IMR-90 (cell line): ENCODE results near the gene NBPF6. TPM values are rescaled to one million over a fixed set of nuclear protein-coding genes. Genes with fewer than 3 reads are reported as not detected.

Source experiments
- ATAC-seq: fragments of 200-7000 bp; cut with Tn5 transposase; 2 replicates; pipeline ENCODE4 v1.9.1; 2020; ENCODE audit warnings: low read depth, mild to moderate bottlenecking, moderate library complexity
- BruUV-seq: library from RNA; stranded (reverse); fragments of 400-500 nt; replicated peaks from 2 replicates; lab custom pipeline; 2021; lab: Mats Ljungman, UMichigan
- CTCF ChIA-PET: fragments of 300-600 bp; formaldehyde crosslinking; extraction: SDS; loops from one replicate; lab custom pipeline; 2021; ENCODE audit warnings: antibody characterized with exemption; lab: Yijun Ruan, JAX
- POLR2A ChIA-PET: fragments of 300-600 bp; sonication (Branson Sonifier 250); formaldehyde crosslinking; loops from one replicate; lab custom pipeline; 2022; ENCODE audit warnings: antibody characterized with exemption; ENCODE audit not compliant: unreplicated experiment; lab: Charles Lee
- DNase-seq: peaks from one replicate; pipeline ENCODE4 v3.0.0; 2013
- H2AFZ ChIP-seq: replicated peaks from 2 replicates; pipeline ENCODE3; 2013; ENCODE audit warnings: low read length, mild to moderate bottlenecking; ENCODE audit not compliant: poor library complexity
- H2AK5ac ChIP-seq: 2 replicates; pipeline ENCODE4 v1.6.1; 2013; ENCODE audit warnings: low read depth, low read length, inconsistent platforms
- H2AK9ac ChIP-seq: replicated peaks from 2 replicates; pipeline ENCODE3; 2013; ENCODE audit warnings: mild to moderate bottlenecking, low read depth, low read length, moderate library complexity; ENCODE audit not compliant: poor library complexity
- H2BK120ac ChIP-seq: 2 replicates; pipeline ENCODE4 v1.6.1; 2013; ENCODE audit warnings: low read depth, low read length, inconsistent platforms
- H2BK15ac ChIP-seq: 3 replicates; pipeline ENCODE4 v1.6.1; 2013; ENCODE audit warnings: low read depth, low read length, inconsistent platforms
- H2BK20ac ChIP-seq: 2 replicates; pipeline ENCODE4 v1.6.1; 2013; ENCODE audit warnings: low read depth, mild to moderate bottlenecking, inconsistent platforms, low read length, moderate library complexity
- H2BK5ac ChIP-seq: 2 replicates; pipeline ENCODE4 v1.6.1; 2013; ENCODE audit warnings: mild to moderate bottlenecking, low read depth, low read length, inconsistent platforms; ENCODE audit not compliant: poor library complexity, severe bottlenecking
- H3K14ac ChIP-seq: replicated peaks from 2 replicates; pipeline ENCODE4 v1.6.1; 2013; ENCODE audit warnings: low read depth, low read length, inconsistent platforms
- H3K18ac ChIP-seq: 2 replicates; pipeline ENCODE4 v1.6.1; 2013; ENCODE audit warnings: low read depth, low read length, control low read depth
- H3K23ac ChIP-seq: 2 replicates; pipeline ENCODE4 v1.6.1; 2013; ENCODE audit warnings: low read depth, low read length, inconsistent platforms
- H3K27ac ChIP-seq: 2 replicates; pipeline ENCODE4 v1.5.1; 2013; ENCODE audit warnings: mild to moderate bottlenecking, control low read depth, low read length; ENCODE audit not compliant: insufficient read depth
- H3K27me3 ChIP-seq: 2 replicates; pipeline ENCODE4 v1.6.1; 2013; ENCODE audit warnings: low read length; ENCODE audit not compliant: control insufficient read depth, insufficient read depth
- H3K36me3 ChIP-seq: 2 replicates; pipeline ENCODE4 v1.6.1; 2013; ENCODE audit warnings: low read length, mixed read lengths; ENCODE audit not compliant: control insufficient read depth, insufficient read depth
- H3K4ac ChIP-seq: 2 replicates; pipeline ENCODE4 v1.6.1; 2013; ENCODE audit warnings: low read depth, low read length, inconsistent platforms
- H3K4me1 ChIP-seq: 2 replicates; pipeline ENCODE4 v1.6.1; 2013; ENCODE audit warnings: low read length, mixed read lengths; ENCODE audit not compliant: control insufficient read depth, insufficient read depth
- H3K4me2 ChIP-seq: 2 replicates; pipeline ENCODE4 v1.6.1; 2013; ENCODE audit warnings: low read depth, mild to moderate bottlenecking, control low read depth, low read length, moderate library complexity
- H3K4me3 ChIP-seq: 2 replicates; pipeline ENCODE4 v1.5.1; 2013; ENCODE audit warnings: low read depth, mild to moderate bottlenecking, control low read depth, low read length, moderate library complexity; ENCODE audit not compliant: insufficient read depth
- H3K56ac ChIP-seq: 2 replicates; pipeline ENCODE4 v1.6.1; 2013; ENCODE audit warnings: low read length, inconsistent platforms; ENCODE audit not compliant: insufficient read depth; ENCODE audit errors: extremely low read depth
- H3K79me1 ChIP-seq, 2 experiments: 2 replicates each; pipeline ENCODE4 v1.6.1; 2013; ENCODE audit warnings: low read length in 2 of 2, inconsistent platforms in 1 of 2, low read depth in 1 of 2
- H3K9ac ChIP-seq: 2 replicates; pipeline ENCODE4 v1.6.1; 2013; ENCODE audit warnings: low read depth, low read length, control low read depth
- H3K9me1 ChIP-seq: 2 replicates; pipeline ENCODE4 v1.6.1; 2013; ENCODE audit warnings: low read length, inconsistent platforms; ENCODE audit not compliant: insufficient read depth
- H3K9me3 ChIP-seq: 2 replicates; pipeline ENCODE4 v1.6.1; 2013; ENCODE audit warnings: low read length; ENCODE audit not compliant: control insufficient read depth, insufficient read depth
- H4K20me1 ChIP-seq: 2 replicates; pipeline ENCODE4 v1.6.1; 2013; ENCODE audit warnings: low read length, inconsistent platforms; ENCODE audit not compliant: insufficient read depth
- H4K5ac ChIP-seq: 2 replicates; pipeline ENCODE4 v1.6.1; 2013; ENCODE audit warnings: mild to moderate bottlenecking, low read depth, low read length, control low read depth
- H4K8ac ChIP-seq, 2 experiments: 2 replicates each; pipeline ENCODE4 v1.6.1; 2013; ENCODE audit warnings: low read depth in 2 of 2, low read length in 2 of 2, control low read depth in 1 of 2, inconsistent platforms in 1 of 2
- H4K91ac ChIP-seq: 2 replicates; pipeline ENCODE4 v1.6.1; 2013; ENCODE audit warnings: low read depth, low read length, inconsistent platforms; ENCODE audit not compliant: insufficient read depth
- CEBPB ChIP-seq: IDR thresholded peaks from 2 replicates; pipeline ENCODE4 v1.6.1; 2012; ENCODE audit warnings: low read depth, low read length, improper control_type of control experiment
- CHD1 ChIP-seq: IDR thresholded peaks from 2 replicates; pipeline ENCODE4 v1.6.1; 2012; ENCODE audit warnings: low read depth, low read length, improper control_type of control experiment
- POLR2A ChIP-seq: IDR thresholded peaks from 2 replicates; pipeline ENCODE4 v1.6.1; 2012; ENCODE audit warnings: mild to moderate bottlenecking, low read depth, low read length
- RCOR1 ChIP-seq: IDR thresholded peaks from 2 replicates; pipeline ENCODE4 v1.6.1; 2012; ENCODE audit warnings: mild to moderate bottlenecking, low read length, improper control_type of control experiment; ENCODE audit not compliant: insufficient replicate concordance
- WGBS, 2 experiments: methylation state at CpG; one replicate each; pipeline versions ENCODE4 v1.1.5 to v1.1.7; 2013; ENCODE audit warnings: missing lambda C conversion rate in 2 of 2; ENCODE audit not compliant: insufficient read length in 1 of 2; ENCODE audit errors: extremely low coverage in 2 of 2; 5-methylcytosine and 5-hydroxymethylcytosine counted together
- dilution Hi-C: fragments of 300-500 bp; cut with HindIII; formaldehyde crosslinking; loops from one replicate; pipeline ENCODE4 v1.14.3; 2018; ENCODE audit warnings: low sequenced_read_pairs; ENCODE audit not compliant: unreplicated experiment
- in situ Hi-C: fragments of 300-500 bp; cut with MboI; formaldehyde crosslinking; loops from 3 replicates; pipeline ENCODE4 v1.14.3; 2019; ENCODE audit warnings: low sequenced_read_pairs, inconsistent platforms, mixed read lengths
- intact Hi-C: fragments of 100-400 bp; cut with micrococcal nuclease; formaldehyde crosslinking; loops from 2 replicates; pipeline ENCODE4 v1.10.0; 2022
- polyA plus RNA-seq, 3 experiments: library from polyadenylated mRNA; depleted of rRNA; stranded (reverse); fragments of >200 nt; gene quantifications; 2 replicates each; pipeline ENCODE4 v1.2.3, GENCODE V29; 2012; ENCODE audit warnings: low replicate concordance in 1 of 3
- total RNA-seq: library from RNA; depleted of rRNA; stranded (reverse); fragments of >200 nt; gene quantifications from 2 replicates; pipeline ENCODE4 v1.2.3, GENCODE V29; 2012

Gene NBPF6
- total and polyA plus RNA-seq, 2 of the 4 experiments (the other 2 are of a cell fraction) = not detected

GRCh38 chr1:108503062-108503733 lies 53.1 kb downstream of the NBPF6 start:
- in situ Hi-C loops = no loop called here
- no peak overlapping the region for H3K4me3 ChIP-seq
- H3K14ac ChIP-seq = no peak overlapping the region
- peak overlapping the region in 1 of 2 experiments; percentile 62; a peak in 2 of 4 replicates for H4K8ac ChIP-seq
- H3K9me3 ChIP-seq = no peaks in the 10 kb centered on the region
- no peak overlapping the region for H2AK5ac ChIP-seq
- H3K27me3 ChIP-seq = no peaks in the 10 kb centered on the region; the same call in 1 of the 2 replicates
- H3K36me3 ChIP-seq = no peaks in the 10 kb centered on the region
- H3K79me1 ChIP-seq = no peaks in the 10 kb centered on the region
- BruUV-seq = no TSS peak
- H3K9ac ChIP-seq = no peak overlapping the region
- H3K27ac ChIP-seq = no peak overlapping the region
- ATAC-seq (peak; percentile 87), DNase-seq (peak; percentile 58)
- H2BK5ac ChIP-seq = peak overlapping the region; percentile 55
- no peak overlapping the region for H2AFZ ChIP-seq
- H2BK120ac ChIP-seq = peak overlapping the region; percentile 84
- no peak overlapping the region for H3K56ac ChIP-seq
- POLR2A ChIA-PET = no interaction called here
- no peak overlapping the region for H4K5ac ChIP-seq
- H3K4ac ChIP-seq = peak overlapping the region; percentile 47; the same call in 1 of the 2 replicates
- no peak for TF ChIP-seq RCOR1
- peak; percentile 16; the same call in 1 of the 2 replicates for TF ChIP-seq CEBPB
- TF ChIP-seq POLR2A = no peak
- no peak for TF ChIP-seq CHD1
- H4K20me1 ChIP-seq = no peaks in the 10 kb centered on the region
- intact Hi-C loops = no loop called here
- H3K9me1 ChIP-seq = 0 out of 2 replicates have a peak, but pooled peaks cover 3% of the 10 kb centered on the region
- 52% methylated on average over 3 of the region's 5 CpGs; no CpG with 5 or more reads in 1 of the 2 experiments for WGBS, 2 experiments
- H2BK15ac ChIP-seq = no peak overlapping the region; the same call in 2 of the 3 replicates
- H3K4me2 ChIP-seq = peak overlapping the region; percentile 21; the same call in 1 of the 2 replicates
- peak overlapping the region; percentile 72; the same call in 1 of the 2 replicates for H2BK20ac ChIP-seq
- H3K23ac ChIP-seq = no peak overlapping the region
- no peak overlapping the region for H4K91ac ChIP-seq
- CTCF ChIA-PET = interaction anchor here (0.7 kb wide), 1 partner anchor 9 kb away, joined by 3 read pairs; no protein-coding TSS in a partner anchor
- dilution Hi-C loops = no loop called here
- peaks cover 7% of the 10 kb centered on the region for H3K4me1 ChIP-seq
- H2AK9ac ChIP-seq = no peak overlapping the region
- no peak overlapping the region for H3K18ac ChIP-seq
